ENCODE data around the gene MTHFD1L.

MTHFD1L gene

GRCh38 chr6:150994026-150994425, 128.5 kb downstream of the MTHFD1L start:
- DNase-seq: no peak

- no peak for DNase-seq
Measured at GRCh38 chr6:150996968-150997367, 131.5 kb downstream of the MTHFD1L start.

- DNase-seq: no peak
Measured at GRCh38 chr6:150999107-150999506, 133.6 kb downstream of the MTHFD1L start.

- DNase-seq: no peak
Measured at GRCh38 chr6:150999576-150999975, 134.1 kb downstream of the MTHFD1L start.

- DNase-seq: no peak
Measured at GRCh38 chr6:151001387-151002056, 136.0 kb downstream of the MTHFD1L start.

- no peak for DNase-seq
Measured at GRCh38 chr6:151002057-151002450, 136.6 kb downstream of the MTHFD1L start.

- DNase-seq: no peak
Measured at GRCh38 chr6:151002491-151002935, 137.0 kb downstream of the MTHFD1L start.

- peak; percentile 79 for DNase-seq
Measured at GRCh38 chr6:151004383-151005024, 139.0 kb downstream of the MTHFD1L start.

- DNase-seq: no peak
Measured at GRCh38 chr6:151005164-151005563, 139.7 kb downstream of the MTHFD1L start.

- DNase-seq: no peak
Measured at GRCh38 chr6:151005896-151006632, 140.6 kb downstream of the MTHFD1L start.

- no peak for DNase-seq
Measured at GRCh38 chr6:151007076-151007475, 141.6 kb downstream of the MTHFD1L start.

GRCh38 chr6:151007922-151008321, 142.4 kb downstream of the MTHFD1L start:
- no peak for DNase-seq

GRCh38 chr6:151008425-151008824, 142.9 kb downstream of the MTHFD1L start:
- no peak for DNase-seq

GRCh38 chr6:151009576-151009975, 144.1 kb downstream of the MTHFD1L start:
- no peak for DNase-seq

- no peak for DNase-seq
Measured at GRCh38 chr6:151010071-151010470, 144.6 kb downstream of the MTHFD1L start.

- DNase-seq: no peak
Measured at GRCh38 chr6:151012321-151013294, 147.1 kb downstream of the MTHFD1L start.

GRCh38 chr6:151014404-151015100, 149.1 kb downstream of the MTHFD1L start:
- peak; percentile 72 for DNase-seq

- no peak for DNase-seq
Measured at GRCh38 chr6:151015101-151015700, 149.7 kb downstream of the MTHFD1L start.

- DNase-seq: no peak
Measured at GRCh38 chr6:151016107-151016506, 150.6 kb downstream of the MTHFD1L start.

- no peak for DNase-seq
Measured at GRCh38 chr6:151018046-151018445, 152.5 kb downstream of the MTHFD1L start.
